Measurements from ENCODE around the gene THAP8.

DNA sequence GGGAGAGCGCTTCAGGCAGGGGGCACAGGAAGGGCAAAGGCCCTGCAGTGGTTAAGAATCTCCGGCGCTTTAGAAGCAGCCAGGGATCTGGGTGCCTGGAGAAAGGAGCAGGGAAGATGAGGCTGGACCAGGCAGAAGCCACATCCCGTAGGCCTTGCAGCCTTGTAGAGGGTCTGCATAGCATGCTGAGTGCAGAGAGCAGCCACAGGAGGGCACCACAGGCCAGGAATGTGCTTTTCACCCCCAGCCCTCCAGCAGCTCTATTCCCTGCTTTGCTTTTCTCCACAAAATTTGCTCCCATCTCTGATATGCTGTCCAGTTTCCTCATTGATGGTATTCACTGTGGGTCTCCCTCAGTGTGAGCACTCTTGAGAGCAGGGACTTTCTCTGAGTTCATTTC lies 6.3 kb upstream of the THAP8 start:
- TF ChIP-seq JUN (IDR thresholded peaks at IDR 0.05) (no peak), RAD21 (conservative IDR thresholded peaks at IDR 0.05 in 1 of 2, IDR thresholded peaks at IDR 0.05 in 1 of 2) (peak; percentile 80 to 84), POLR2A (IDR thresholded peaks at IDR 0.05; ENCODE audit: low read length) (no peak), RNF2 (IDR thresholded peaks at IDR 0.05; ENCODE audit: borderline replicate concordance, low read depth) (no peak), PHF8 (IDR thresholded peaks at IDR 0.05; ENCODE audit: borderline replicate concordance, low read depth) (no peak), ZFP36 (IDR thresholded peaks at IDR 0.05; ENCODE audit: borderline replicate concordance, partially characterized antibody) (no peak), CBX2 (IDR thresholded peaks at IDR 0.05; ENCODE audit: borderline replicate concordance, low read depth) (no peak), RFX5 (IDR thresholded peaks at IDR 0.05) (no peak)
- TF ChIP-seq, protein P1, sequence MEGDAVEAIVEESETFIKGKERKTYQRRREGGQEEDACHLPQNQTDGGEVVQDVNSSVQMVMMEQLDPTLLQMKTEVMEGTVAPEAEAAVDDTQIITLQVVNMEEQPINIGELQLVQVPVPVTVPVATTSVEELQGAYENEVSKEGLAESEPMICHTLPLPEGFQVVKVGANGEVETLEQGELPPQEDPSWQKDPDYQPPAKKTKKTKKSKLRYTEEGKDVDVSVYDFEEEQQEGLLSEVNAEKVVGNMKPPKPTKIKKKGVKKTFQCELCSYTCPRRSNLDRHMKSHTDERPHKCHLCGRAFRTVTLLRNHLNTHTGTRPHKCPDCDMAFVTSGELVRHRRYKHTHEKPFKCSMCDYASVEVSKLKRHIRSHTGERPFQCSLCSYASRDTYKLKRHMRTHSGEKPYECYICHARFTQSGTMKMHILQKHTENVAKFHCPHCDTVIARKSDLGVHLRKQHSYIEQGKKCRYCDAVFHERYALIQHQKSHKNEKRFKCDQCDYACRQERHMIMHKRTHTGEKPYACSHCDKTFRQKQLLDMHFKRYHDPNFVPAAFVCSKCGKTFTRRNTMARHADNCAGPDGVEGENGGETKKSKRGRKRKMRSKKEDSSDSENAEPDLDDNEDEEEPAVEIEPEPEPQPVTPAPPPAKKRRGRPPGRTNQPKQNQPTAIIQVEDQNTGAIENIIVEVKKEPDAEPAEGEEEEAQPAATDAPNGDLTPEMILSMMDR (IDR thresholded peaks at IDR 0.05) = peak; percentile 77
- TF ChIP-seq, protein P2, sequence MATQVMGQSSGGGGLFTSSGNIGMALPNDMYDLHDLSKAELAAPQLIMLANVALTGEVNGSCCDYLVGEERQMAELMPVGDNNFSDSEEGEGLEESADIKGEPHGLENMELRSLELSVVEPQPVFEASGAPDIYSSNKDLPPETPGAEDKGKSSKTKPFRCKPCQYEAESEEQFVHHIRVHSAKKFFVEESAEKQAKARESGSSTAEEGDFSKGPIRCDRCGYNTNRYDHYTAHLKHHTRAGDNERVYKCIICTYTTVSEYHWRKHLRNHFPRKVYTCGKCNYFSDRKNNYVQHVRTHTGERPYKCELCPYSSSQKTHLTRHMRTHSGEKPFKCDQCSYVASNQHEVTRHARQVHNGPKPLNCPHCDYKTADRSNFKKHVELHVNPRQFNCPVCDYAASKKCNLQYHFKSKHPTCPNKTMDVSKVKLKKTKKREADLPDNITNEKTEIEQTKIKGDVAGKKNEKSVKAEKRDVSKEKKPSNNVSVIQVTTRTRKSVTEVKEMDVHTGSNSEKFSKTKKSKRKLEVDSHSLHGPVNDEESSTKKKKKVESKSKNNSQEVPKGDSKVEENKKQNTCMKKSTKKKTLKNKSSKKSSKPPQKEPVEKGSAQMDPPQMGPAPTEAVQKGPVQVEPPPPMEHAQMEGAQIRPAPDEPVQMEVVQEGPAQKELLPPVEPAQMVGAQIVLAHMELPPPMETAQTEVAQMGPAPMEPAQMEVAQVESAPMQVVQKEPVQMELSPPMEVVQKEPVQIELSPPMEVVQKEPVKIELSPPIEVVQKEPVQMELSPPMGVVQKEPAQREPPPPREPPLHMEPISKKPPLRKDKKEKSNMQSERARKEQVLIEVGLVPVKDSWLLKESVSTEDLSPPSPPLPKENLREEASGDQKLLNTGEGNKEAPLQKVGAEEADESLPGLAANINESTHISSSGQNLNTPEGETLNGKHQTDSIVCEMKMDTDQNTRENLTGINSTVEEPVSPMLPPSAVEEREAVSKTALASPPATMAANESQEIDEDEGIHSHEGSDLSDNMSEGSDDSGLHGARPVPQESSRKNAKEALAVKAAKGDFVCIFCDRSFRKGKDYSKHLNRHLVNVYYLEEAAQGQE (IDR thresholded peaks at IDR 0.05) = no peak
- TF ChIP-seq, protein P3, sequence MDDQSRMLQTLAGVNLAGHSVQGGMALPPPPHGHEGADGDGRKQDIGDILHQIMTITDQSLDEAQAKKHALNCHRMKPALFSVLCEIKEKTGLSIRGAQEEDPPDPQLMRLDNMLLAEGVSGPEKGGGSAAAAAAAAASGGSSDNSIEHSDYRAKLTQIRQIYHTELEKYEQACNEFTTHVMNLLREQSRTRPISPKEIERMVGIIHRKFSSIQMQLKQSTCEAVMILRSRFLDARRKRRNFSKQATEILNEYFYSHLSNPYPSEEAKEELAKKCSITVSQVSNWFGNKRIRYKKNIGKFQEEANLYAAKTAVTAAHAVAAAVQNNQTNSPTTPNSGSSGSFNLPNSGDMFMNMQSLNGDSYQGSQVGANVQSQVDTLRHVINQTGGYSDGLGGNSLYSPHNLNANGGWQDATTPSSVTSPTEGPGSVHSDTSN (IDR thresholded peaks at IDR 0.05) = no peak
- TF ChIP-seq, protein P4, sequence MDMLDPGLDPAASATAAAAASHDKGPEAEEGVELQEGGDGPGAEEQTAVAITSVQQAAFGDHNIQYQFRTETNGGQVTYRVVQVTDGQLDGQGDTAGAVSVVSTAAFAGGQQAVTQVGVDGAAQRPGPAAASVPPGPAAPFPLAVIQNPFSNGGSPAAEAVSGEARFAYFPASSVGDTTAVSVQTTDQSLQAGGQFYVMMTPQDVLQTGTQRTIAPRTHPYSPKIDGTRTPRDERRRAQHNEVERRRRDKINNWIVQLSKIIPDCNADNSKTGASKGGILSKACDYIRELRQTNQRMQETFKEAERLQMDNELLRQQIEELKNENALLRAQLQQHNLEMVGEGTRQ (IDR thresholded peaks at IDR 0.05) = no peak

All from A549 (cell line).